NCI-H187 (cell line): Measurements from ENCODE around the gene PRSS21.

ENCODE experiments used
- DNase-seq, 2 experiments: peaks; one replicate each; lab custom pipeline; 2025; lab: John Stamatoyannopoulos, UW

Gene PRSS21

DNA sequence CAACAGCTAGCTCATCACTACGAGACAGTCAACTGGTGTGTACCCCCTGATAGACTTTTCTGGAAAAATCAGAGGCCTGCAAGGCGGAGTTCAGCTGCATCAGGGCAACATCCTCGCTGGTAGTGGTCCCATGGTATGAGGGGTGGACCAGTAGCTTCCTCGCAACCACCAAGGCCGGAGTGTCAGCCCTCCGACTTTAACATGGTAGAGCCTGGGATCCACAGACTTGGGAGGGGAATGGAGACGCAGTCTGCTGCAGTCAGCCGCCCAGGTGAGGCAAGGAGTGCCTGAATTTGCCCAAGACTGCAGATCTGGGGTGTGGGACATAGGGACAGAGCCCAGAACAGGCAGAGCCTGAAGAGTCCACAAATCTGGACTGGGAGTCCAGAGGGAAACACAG, 26.5 kb downstream of the PRSS21 start:
- DNase-seq: no peak

GRCh38 chr16:2845116-2845515, 28.1 kb downstream of the PRSS21 start:
- no peak for DNase-seq

DNA sequence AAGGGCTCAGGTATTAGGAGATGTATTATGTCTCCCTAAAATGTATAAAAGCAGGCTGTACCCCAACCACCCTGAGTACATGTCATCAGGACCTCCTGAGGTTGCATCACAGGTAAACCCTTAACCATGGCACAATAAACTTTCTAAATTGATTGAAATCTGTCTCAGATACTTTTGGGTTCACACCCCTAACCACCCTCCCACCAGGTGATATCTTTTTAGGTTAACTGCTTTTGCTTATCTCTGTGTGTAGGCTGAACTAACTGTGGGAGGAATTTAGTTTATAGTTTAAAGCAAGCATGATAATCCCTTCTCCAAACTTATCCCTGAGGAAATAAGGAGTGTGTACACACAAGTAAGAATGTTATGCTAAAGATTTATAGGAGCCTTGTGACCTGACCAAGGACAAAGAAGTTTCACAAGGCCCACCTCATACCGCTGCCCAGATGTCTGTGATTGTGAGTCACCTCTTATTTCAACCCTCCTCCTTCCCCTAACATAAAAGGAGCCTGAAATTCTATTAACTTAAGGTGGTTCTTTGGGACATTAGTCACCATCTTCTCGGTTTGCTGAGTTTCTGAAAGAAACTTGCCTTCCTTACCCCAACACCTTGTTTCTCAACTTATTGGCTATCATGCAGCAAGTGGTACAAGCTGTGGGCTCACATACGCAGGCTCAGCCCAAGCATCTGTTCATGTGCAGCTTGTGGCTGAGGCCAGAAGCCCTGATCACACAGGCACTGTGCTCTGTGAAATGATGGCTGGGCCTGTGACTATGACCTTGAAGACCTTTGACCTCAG, 29.7 kb downstream of the PRSS21 start:
- DNase-seq: no peak

DNA sequence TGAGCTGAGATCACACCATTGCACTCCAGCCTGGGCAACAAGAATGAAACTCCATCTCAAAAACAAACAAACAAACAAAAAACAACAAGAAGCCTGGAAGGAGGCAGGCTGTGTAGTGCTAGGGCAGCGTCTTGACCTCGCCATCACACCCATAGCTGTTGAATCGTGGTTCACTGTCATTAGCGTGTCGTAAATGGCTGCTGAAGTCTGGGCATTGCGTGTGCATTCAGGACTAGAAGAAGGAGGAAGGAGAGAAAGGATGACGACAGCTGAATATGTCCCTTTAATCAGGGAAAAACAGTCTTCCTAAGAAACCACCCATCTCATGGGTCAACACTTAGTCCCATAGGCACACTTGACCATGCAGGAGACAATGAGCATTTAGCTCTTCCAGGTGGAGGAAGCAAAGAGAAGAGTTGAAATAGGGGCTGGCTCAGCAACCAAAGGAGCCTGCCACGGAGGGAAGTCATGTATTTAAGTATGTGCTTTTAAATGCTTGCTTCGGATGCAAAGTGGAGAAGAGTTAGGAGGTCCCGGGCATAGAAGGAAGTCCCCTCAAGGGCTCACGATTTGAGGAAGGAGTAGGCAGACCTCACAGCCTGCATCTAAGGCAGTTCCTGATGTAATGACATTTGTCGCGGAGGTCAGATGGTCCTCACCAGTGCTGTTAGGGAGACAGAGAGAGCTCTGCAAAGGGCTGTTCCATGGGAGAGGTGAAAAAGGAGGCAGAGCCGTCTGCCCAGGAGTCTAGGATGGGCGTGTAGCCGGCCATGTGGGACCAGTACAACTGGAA, 32.1 kb downstream of the PRSS21 start:
- DNase-seq: no peak

DNA sequence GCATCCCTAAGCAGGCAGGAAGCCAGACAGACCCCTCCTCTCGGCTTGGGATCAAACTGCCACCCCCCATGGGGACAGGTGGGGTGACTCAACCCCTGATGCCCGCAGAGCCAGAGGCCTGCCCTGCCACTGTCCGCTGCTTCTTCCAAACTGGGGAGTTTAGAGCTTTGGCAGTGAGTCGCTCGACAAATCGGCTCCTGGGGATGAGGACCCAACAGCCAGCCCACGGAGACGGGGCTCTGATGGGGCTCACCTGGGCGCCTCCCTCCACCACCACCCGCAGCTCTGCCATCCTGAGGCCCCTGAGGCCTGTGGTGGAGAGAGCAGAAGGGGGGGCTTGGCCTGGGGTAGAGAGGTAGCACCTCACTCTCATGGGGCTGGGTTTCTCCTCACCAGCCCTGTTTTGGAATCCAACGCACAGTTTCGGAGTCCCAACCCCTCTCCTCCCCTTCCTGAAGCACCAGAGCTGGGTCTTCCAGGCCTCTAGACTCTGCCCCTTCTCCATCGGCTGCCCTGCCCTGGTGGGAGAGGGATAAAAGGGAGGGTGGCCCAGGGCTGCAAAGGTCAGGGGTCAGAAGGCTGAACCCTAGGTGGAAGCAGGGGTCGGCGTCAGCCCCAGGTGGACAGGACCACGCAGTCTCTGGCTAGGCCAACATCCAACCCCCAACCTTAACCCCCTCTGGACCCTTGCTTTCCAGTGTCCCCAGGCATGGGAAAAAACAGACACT, 35.1 kb downstream of the PRSS21 start:
- no peak for DNase-seq

GRCh38 chr16:2852731-2853507, 35.9 kb downstream of the PRSS21 start:
- no peak for DNase-seq

- no peak for DNase-seq
Observed at GRCh38 chr16:2853531-2854073, 36.6 kb downstream of the PRSS21 start.

GRCh38 chr16:2854700-2855309, 37.8 kb downstream of the PRSS21 start:
- DNase-seq: no peak

- DNase-seq: no peak
Observed at GRCh38 chr16:2855536-2855935, 38.5 kb downstream of the PRSS21 start.

DNA sequence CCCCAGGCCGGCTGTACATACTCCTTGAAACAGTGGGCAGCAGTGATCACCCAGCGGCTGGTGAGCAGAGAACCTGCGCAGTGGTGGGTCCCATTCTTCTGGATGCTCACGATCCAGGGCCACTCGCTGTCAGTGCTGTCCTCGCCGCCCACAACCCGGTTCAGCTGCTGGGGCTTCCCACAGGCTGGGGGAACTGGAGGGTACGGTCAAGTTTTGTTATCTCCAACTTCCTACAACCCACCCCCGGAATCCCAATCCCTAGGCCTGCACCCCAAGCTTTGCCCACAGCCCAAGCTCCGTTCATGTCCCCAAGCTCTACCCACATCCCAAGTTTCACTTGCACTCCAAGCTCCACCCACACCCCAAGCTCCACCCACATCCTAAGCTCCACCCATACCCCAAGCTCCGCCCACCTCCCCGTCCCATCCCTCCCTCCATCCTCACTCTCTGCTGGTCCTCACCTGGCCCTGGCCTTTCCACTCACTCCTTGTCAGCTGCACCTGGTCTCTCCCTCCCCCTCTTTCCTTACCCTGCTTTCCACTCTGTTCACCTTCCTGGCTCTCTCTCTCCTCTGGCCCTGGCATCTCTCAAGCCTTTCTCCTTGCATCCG, 39.1 kb downstream of the PRSS21 start:
- peak; percentile 15 to 16 for DNase-seq

- no peak for DNase-seq
Observed at GRCh38 chr16:2856686-2857450, 39.8 kb downstream of the PRSS21 start.

DNA sequence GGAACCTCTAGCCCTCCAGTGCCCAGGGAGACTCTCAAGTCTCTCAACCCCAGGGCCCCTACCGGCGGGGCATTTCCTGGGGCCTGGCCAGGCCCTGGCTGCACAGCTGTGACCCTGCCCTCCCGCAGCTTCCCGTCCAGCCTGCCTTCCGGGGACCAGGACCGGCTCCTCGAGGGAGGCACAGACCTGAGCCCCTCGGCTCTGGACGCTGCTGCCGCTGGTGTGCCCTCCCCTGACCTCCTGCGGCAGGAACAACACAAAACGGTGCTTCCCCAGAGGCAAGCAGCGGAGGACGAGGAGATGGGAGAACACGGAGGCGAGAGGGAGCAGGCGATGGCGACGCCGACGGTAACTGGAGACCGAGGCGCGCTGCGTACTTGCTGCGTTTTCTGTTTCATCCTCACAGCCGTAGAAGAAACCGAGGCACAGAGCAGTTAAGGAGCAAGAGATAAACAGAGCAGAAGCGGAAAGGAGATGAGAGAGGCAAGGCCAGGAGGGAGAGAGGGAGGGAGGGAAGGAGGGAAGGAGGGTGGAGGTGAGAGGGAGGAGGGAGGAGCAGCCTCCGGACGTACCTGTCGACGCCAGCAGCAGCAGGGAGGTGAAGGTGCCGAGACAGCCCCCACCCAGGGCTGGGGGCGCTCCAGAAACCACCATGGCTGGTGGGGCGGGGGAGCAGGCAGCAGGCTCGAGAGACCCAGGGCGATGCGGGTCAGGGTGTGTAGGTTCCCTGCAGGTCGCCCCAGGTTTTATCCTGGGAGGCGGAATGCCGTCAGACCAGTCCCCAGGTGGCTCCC, 40.6 kb downstream of the PRSS21 start, which contains the start of gene PRSS22:
Gene PRSS22 (minus strand): TSS at position 720 of the 794 bp plus-strand sequence. CDS start 66 bp downstream, at position 654.
- no peak for DNase-seq

DNA sequence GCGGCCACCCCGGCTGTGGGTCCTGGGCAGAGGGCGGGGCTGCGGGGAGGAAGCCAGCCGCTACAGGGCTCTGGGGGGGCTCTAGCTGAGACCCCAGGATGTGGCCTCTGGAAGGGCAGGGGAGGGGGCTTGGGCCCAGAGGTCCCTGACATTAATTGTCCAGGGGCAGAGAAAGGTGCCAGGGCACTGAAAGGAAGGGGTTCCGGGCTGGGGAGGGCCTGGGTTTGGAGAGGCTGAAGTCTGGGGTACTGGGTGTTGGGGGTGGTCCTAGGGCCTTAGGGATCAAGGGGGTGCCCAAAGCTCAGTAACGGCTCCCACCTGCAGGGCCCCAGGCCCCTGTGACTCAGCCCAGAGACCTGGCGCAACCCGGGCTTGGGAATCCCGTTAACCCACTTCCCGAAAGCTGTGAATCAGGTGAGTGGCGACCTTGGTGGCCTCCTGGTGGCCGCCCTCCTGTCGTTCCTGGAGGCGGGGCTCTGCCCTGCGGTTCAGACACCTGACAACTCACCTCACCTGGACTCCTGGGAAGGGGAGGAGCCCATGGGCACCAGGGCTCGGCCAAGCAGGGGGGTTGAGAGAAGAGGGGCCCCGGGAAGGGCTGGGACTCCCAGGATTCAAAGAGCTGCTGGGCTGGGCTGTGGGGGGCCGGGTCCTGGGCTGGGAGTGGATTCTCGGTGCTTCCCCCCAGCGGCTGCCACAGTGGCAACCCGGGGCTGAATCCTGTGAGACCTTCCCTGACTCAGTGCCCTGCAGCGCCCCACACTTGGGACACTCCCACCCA, 41.4 kb downstream of the PRSS21 start:
- DNase-seq: no peak

GRCh38 chr16:2859686-2860265, 42.7 kb downstream of the PRSS21 start:
- DNase-seq: no peak

- DNase-seq: no peak
Observed at GRCh38 chr16:2860826-2861567, 44.0 kb downstream of the PRSS21 start.

GRCh38 chr16:2865651-2866050, 48.6 kb downstream of the PRSS21 start:
- DNase-seq: no peak

- no peak for DNase-seq
Observed at GRCh38 chr16:2866431-2866830, 49.4 kb downstream of the PRSS21 start.
